Inferior parietal cortex (tissue), 1 donor: Measurements from ENCODE around the gene CKS2.
"Not testable (repeated sequence)": the region's sequence is repeated elsewhere in the genome, so short reads cannot be mapped to it uniquely, and the experiment has no call there.

Source experiments
- DNase-seq: peaks from one replicate; pipeline ENCODE4 v3.0.0-alpha.2; 2016; ENCODE audit errors: extremely low spot score

The CKS2 gene

GRCh38 chr9:89311346-89312221 is 589 bp downstream of the CKS2 start:
- no peak for DNase-seq

DNA sequence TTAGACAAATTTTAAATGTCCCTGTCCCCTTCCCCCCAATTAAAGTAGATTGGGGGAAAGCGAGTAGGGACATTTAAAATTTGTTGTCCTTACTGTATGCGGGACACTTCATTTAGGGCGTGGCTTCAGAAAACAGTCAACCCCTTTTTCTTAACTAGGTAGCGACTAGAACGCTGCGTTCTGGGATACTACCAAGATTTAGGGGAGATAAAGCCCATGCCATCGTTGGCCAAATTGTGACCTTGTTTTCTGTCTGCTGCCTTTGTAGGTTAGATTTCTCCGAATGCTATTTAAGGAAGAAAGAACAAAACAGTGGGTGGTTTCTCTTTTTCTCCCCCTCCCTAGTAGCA is 1.2 kb downstream of the CKS2 start:
- no peak for DNase-seq

DNA sequence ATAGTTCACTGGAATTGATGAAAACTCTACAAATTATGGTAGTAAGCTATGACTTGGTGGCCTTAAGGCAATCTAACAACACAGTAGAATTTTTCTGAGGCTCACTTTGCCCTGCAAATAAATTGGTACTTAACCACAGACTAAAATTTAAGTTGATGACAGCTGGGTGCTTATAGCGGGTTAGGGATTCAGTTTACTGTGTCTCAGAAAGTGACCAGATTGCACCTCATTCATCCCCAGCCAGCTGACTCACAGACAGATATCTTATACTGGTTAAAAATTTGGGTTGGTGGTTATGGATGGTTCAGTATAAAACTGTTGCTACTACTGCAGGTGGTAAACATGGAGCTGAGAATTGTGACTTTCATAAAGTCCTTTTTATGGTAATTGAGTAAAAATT is 2.8 kb downstream of the CKS2 start:
- no peak for DNase-seq

DNA sequence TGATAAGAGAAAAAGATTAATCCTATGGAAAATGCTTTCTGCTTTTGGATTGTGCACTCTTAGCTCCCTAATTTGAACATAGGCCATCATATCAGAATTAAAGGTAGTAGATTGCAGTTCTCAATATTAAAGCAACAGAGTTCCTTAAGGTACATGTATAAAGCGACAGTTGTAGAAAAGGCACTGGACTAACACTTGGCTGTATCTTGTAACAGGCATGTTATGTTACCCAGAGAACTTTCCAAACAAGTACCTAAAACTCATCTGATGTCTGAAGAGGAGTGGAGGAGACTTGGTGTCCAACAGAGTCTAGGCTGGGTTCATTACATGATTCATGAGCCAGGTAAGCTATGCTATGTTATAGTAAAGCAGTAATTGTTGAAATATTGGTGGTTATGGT is 4.0 kb downstream of the CKS2 start:
- DNase-seq: no peak

DNA sequence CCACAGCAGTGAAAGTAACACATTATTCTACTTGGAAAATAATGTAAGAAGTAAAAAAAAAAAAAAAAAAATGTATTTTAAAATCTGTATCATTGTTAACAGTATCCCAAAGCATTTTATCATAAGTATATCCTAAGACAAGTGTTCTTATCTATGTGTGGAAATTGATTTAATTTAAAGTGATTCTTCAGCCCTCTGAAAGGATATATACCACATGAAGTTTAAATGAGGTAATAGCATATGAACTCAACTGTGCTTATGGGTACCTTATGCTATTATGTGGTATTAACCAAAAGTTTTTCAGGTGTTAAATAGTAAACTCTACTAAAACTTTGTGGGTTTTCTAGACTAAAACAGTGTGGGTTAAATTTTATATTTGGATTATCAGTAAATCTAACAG is 4.5 kb downstream of the CKS2 start:
- DNase-seq: no peak

- no peak for DNase-seq
These were observed 6.3 kb downstream of the CKS2 start for GRCh38 chr9:89317282-89317681.

DNA sequence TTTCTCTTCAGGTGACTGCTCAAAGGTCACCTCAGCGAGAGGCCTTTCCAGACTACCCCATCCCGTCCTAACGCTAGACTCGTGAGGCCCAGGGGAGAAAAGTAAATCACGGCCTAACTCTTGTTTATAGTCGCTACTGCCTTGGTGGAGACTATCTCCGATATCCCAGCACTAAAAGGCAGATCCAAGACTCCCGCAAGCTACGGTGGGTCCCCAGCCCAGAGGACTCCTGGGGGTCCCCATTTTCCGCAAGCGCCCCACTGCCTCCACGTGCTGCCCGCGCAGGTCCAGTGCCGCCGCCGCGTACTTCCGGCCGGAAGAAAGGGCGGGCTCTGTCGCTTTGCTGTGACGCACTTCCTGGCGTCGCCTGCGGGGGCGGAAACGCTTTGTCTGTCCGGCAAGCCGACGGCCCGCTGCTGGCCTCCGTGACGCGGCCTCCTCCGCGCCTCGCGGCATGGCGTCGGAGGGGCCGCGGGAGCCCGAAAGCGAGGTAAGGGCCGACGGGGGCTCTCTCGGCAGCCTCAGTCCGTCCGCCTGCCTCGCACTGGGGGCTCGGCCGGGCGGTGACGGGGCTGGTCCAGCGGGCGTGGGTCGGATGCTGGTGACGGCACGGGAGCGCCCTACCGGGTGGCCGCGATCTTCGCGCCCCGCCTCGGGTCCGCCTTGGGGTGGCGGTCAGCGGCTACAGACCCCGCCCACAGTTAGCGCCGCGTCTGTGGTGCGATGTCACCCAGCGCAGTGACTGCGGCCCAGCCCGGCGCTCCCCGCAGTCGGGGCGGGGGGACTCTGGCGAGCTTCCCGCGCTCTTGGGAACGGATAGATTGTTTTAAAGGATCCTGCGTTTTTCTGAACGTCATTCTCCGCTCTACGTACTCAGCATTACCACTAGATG is 7.4 kb downstream of the CKS2 start, which contains the start of gene SECISBP2:
TSS of gene SECISBP2 (plus strand) at position 378 of the 892 bp plus-strand sequence. CDS start at position 455, 77 bp downstream.
- peak; percentile 94 for DNase-seq

- no peak for DNase-seq
These were observed 8.3 kb downstream of the CKS2 start for GRCh38 chr9:89319015-89319905.

DNA sequence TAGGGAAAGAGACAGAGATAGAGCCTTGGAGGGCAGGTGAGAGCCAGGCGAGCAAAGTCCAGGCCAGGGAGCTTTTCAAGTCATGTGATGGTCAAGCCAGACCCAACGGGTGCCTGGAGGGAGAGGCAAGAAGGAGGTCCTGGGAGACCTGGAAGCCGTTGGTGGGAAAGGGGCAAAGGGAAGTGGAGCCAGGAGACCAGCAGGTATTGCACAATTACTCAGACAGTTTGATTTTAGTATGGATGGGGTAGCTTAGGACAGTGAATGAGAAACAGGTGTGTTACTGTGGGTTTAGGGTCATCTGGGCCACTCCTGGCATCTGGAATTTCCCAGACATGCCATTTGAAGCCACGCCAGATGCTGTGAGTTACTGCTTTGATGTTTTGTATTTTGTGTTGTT is 12.4 kb downstream of the CKS2 start:
- no peak for DNase-seq

DNA sequence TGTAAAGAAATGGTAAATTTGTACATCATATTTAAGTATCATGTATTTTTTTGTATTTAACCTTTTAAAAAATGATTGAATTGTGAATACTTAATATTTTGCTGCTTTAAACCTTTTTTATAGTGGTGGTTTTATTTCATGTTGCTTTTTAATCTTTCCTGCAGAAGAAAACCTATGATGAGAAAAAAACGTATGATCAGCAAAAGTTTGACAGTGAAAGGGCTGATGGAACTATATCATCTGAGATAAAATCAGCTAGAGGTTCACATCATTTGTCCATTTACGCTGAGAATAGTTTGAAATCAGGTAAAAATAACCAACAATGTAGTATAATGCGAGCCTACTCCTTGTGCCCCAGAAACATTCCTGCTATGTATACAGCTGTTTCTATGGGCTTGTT is 14.7 kb downstream of the CKS2 start:
- DNase-seq: no peak

GRCh38 chr9:89328064-89328463 is 17.1 kb downstream of the CKS2 start:
- no peak for DNase-seq

DNA sequence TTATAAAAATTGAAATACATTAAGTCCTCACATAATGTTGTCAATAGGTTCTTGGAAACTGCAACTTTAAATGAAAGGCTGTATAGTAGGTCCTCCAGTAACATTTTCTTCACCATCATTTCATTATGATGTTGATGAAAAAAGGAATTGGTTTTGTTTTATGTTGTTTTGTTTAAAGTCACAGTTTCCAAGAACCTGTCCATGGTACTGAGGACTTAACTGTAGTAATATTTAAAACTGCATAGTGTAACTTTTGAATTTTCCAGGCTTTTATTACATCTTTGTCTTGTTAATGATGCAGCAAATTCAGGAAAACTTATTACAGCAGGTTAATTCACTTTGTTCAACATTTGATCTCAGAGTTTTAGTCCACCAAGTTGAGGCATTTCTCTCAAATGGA is 18.9 kb downstream of the CKS2 start:
- no peak for DNase-seq

GRCh38 chr9:89330513-89330912 is 19.5 kb downstream of the CKS2 start:
- no peak for DNase-seq

DNA sequence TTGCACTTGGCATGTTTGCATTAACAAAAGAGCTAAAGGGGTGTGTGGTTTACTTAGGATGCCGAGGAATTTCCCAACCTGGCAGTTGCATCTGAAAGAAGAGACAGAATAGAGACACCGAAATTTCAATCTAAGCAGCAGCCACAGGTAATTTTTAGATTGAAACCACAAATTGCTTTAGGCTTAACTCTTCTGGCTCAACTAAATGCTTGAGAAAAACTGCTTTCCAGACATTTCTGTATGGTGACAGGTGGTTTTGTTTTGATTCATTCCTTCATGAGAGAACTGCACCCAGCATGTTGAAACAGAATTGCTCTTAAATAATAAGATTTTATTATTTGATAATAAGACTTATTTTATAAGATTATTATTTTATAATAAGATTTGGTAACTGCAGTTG is 28.8 kb downstream of the CKS2 start:
- no peak for DNase-seq

GRCh38 chr9:89340332-89340731 is 29.3 kb downstream of the CKS2 start:
- no peak for DNase-seq

GRCh38 chr9:89342213-89342612 is 31.2 kb downstream of the CKS2 start:
- DNase-seq: no peak

DNA sequence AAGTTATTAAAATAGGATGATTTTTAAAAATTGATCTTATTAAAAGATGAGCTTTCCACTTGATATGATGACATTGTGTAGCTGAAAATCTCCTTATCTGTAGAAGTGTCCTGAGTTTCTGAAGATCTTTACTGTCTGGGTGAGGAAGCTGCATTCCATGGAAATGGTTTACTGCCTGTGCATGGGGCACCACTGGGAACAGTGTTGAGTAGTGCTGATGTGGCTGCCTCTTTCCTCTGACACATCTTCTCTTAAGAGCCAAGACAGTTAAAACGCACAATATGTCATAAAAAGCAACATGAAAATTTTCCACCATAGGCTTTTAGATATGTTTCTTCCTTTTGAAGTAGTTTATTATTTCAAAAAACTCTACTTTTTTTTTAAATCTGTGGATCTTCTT is 32.0 kb downstream of the CKS2 start:
- DNase-seq: no peak

DNA sequence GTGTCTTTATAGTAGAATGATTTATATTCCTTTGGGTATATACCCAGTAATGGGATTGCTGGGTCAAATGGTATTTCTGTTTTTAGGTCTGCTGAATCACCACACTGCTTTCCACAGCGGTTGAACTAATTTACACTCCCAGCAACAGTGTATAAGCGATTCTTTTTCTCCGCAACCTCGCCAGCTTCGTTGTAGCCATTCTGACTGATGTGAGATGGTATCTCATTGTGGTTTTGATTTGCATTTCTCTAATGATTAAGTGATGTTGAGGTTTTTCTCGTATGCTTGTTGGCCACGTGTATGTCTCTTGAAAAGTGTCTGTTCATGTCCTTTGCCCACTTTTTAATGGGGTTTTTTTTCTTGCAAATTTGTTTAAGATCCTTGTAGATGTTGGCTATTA is 32.8 kb downstream of the CKS2 start:
- not testable (repeated sequence) for DNase-seq

DNA sequence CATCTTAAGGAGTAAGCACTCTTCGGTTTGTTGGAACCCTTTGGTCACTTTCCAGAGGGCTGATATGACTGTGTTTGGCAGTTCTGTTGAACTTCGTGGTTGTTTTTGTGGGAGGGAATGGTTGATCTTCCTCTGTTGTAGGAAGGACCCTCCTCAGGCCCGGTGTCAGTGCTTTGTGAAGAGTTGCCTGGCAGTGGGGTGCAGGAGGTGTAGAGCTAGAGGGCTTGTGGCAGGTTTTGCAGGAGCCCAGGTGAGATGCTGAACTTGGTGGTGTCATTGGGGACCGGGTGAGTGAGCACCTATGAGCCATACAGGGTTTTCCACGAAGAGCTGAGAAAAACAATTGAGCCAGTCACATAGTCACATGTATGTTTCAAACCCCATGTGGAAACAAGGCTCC is 34.5 kb downstream of the CKS2 start:
- no peak for DNase-seq

DNA sequence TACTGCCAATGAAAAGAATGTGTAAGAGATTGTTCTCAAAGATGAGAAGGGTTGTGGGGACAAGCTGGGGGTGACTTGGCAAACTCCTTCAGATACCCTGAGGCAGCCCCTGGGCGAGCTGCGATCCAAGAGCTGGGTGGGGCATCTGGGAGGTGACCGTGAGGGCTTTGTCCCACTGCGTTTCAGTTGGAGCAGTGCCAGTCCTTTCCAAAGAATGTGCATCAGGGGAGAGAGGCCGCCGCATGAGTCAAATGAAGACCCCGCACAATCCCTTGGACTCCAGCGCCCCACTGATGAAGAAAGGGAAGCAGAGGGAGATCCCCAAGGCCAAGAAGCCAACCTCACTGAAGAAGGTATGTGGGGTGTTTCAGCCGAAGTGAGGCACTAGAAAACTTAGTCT is 35.7 kb downstream of the CKS2 start:
- DNase-seq: no peak

DNA sequence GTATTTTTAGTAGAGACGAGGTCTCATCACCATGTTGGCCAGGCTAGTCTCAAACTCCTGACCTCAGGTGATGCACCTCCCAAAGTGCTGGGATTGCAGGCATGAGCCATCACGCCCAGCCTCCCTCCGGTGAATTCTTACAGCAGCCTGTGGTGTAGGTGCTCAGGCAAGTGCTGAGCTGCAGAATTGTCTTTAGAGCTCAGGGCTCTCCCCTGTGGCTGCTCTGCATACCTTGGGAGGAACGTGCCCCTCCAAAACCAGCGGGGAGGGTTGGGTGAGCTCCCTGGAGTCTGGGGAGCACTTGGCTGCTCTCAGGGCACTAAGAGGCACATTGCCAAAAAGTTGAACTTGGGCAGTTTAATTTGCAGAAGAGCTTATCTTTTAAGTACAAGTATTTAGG is 36.7 kb downstream of the CKS2 start:
- DNase-seq: no peak

- no peak for DNase-seq
These were observed 38.6 kb downstream of the CKS2 start for GRCh38 chr9:89349607-89350006.
